ENCODE measurements around the gene TKTL1.

Gene TKTL1

DNA sequence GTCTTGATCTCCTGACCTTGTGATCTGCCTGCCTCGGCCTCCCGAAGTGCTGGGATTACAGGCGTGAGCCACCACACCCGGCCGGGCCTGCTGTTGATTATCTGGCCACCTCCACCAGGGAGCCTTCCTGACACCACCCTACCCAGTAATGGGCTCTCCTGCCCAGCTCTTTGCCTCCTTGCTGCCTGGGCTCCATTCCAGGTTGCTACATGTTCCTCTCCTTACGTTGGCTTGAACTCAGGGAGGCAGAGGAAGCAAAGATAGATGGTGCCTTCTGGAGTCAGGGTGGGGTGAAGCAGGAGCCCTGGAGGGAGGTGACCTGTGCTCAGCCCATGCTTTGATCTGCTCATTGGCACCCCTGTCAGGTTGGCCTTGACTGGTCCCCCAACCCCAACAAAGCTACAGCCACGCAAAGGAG, 52.5 kb downstream of the TKTL1 start:
- DNase-seq (ENCODE audit: low read depth) = peak; percentile 47

DNA sequence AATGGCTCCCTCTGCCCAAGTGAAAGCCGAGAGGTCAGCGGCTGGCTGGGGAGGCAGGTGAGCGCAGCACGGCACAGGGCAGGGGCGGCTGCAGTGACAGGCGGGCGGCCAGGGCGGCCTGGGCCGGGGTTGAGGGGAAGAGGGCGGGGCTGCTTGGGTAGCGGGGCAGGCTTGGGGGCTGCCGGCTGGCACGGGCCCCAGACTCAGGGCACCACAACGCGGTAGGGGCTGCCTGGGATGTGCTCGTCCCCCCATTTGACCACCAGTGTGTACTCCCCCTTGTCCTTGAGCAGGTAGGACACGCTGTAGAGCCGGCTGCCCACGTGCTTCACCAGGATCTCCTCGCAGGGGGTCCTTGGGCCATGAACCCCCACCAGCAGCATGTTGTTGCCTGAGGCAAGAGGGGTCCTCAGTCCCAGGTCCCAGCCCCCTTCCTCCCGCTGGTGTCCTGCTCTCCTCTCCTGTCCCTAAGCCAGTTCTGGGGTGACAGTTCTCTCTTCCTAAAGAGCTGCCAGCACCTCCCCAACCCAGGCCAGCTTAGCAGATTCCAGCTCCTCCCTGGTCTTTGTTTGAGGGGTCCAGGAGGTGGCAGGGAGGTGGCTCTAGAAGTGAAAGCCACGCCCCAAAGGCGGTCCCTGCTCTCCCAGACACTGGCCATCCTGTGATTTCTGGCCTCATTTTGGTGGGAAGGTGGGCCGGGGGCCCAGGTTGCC, 53.2 kb downstream of the TKTL1 start:
- DNase-seq (ENCODE audit: low read depth) = no peak

DNA sequence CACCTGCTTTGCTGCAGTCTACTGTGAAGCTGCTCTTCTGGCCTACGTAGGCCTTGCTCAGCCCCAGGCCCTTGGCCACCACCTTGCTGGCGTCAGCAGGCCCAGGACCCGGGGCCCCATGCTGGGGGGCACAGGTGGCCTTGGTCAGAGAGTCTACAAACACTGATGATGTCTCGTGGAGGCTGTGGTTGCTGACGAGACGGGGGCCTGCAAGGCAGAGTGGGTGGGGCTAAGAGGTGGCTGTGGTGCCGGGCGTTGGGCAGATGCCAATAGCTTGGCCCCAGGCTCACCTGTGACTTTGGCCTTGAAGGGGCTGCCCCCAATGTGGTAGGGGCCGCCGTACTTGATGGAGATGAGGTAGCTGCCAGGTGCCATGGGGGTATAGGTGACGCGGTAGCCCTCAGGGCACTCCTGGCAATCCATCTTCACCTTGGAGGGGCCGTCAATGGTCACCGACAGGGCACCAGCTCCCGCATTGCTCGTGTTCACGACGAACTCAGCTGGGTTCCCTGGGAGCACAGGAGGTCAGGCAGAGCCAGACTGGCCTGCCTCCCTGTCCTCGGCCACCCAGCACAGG, 53.9 kb downstream of the TKTL1 start:
- DNase-seq (ENCODE audit: low read depth) = no peak

GRCh38 chrX:154349979-154350378, 54.4 kb downstream of the TKTL1 start:
- DNase-seq (ENCODE audit: low read depth) = no peak

- DNase-seq (ENCODE audit: low read depth) = no peak
These were observed 55.0 kb downstream of the TKTL1 start for GRCh38 chrX:154350429-154351182.

GRCh38 chrX:154351183-154352011, 55.8 kb downstream of the TKTL1 start:
- DNase-seq (ENCODE audit: low read depth) = no peak

- no peak for DNase-seq (ENCODE audit: low read depth)
These were observed 56.4 kb downstream of the TKTL1 start for GRCh38 chrX:154352012-154352401.

DNA sequence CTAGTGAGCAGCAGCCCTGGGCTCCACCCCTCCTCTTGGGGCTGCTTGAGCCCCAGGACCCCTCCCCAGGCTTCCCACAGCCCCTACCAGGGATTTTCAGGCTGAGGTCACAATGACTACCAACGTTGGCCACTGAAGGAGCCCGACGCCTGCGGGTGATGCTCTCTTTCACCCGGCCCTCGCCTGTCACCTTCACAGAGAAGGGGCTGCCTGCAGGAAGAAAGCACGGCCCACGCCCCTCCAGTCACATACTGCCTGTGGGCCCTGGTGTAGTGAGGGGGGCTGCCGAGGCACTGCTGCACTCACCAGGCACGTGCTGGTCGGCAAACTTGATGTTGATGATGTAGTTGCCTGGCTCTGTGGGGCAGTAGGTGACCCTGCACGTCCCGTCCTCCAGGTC, 56.9 kb downstream of the TKTL1 start:
- no peak for DNase-seq (ENCODE audit: low read depth)

DNA sequence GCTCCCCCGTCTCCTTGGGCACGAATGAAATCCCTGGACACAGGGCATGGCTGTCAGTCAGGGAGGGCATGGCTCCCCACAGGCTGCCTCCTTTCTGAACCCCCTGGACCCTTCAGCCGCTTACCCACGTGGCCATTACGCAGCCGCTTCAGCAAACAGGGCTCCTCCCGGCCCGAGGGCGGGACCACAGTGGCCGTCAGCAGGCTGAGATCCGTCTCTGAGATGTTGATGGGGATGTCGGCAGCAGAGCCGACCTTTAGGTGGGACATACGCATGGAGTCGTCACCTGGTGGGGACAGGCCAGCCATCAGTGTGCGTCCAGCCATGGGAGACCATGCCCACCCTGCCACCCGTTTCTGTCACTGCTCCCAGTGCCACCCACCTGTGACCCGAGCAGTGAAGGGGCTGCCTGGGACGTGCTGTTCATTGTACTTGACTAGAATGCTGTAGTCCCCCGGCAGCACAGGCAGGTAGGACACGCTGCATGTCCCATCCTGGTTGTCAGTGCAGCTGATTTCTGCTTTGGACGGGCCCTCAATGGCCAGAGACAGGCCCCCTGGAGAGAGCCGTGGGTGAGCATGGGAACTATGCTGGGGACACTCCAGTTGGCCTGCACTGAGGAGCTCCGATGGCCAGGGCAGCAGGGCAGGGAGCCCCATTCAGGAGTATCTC, 57.7 kb downstream of the TKTL1 start:
- no peak for DNase-seq (ENCODE audit: low read depth)

DNA sequence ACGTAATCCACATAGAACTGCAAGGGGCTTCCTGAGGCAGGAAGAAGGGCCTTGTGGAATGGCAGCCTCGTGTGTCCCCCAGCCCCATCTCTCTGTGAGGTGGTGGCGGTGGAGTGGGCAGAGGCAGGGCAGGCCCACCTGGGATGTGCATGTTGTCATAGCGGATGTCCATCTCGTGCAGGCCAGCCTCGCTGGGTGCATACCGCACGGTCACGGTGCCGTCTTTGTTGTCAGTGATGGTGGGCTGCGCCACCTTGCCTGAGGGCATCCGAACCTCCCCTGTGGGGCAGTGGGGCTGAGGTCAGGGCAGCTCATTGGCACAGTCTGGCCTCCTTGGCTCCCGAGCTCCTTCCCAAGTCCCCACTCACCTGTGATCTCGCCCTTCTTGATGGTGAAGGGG, 58.4 kb downstream of the TKTL1 start:
- DNase-seq (ENCODE audit: low read depth) = no peak

DNA sequence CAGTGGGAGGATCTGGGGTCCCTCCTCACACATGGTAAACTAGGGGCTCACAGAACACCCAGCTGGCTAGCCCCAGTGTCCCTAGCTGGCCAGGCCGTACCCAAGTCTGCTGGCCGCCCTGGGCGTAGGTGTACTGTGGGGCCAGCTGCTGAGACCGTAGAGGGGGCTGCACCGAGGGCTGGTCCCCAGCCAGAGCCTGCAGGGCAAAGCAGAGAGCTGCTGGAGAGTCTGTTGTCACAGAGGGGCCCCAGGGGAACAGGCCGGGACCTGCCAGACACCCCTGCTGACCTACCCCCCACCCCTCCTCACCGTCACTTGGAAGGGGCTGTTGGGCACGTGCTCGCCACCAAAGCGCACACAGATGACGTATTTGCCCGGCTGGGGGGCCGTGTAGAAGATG, 58.9 kb downstream of the TKTL1 start:
- DNase-seq (ENCODE audit: low read depth) = no peak

DNA sequence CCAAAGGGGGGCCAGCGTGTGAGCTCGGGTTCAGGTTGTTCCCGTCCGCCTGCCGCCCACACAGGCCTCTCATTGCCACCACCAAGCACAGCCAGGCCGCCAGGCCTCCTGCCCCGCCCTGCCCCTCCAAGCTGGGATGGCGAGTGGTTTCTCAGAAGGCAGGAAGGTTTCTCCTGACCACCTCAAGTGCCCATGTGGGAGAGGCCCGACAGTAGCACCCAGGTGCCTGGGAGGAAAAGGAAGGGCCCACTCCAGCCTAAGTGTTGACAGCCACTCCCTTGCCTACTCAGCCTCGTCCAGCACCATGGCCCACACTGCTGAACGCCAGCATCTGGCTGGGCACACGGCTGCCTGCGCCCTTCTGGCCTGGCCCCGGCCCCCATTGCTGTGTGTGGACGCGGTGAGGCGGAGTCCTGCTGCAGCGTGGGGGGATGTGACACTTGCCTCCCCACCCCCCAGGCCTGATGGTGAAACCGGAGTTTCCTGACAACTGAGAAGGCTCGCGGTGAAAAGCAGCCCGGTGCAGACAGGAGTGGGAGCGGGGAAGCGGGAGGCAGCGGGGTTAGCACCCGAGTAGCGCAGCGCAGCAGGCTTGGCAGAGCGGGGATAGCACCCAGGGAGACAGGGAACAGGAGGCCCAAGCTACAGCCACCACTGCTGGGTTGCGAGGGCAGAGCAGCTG, 59.6 kb downstream of the TKTL1 start:
- no peak for DNase-seq (ENCODE audit: low read depth)

- no peak for DNase-seq (ENCODE audit: low read depth)
These were observed 60.2 kb downstream of the TKTL1 start for GRCh38 chrX:154355776-154356140.

DNA sequence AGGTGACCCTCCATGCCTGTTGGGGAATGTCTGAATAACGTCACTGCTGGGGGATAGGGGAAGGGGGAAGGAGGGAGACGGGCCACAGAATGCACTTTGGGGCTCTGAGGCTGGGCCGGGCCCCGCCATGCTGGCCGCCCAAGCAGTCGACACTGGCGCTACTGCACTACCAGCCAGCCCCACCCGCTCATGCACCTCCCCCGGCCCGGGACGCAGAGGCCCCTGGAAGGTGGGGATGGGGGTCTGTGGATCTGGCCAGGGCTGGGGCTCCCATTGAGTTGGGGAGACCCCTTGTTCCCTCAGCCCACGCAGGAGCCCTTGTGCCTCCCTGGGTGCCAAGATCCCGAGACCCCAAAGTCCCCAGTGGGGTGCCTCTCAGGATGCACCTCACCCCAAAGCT, 61.0 kb downstream of the TKTL1 start:
- no peak for DNase-seq (ENCODE audit: low read depth)

GRCh38 chrX:154357205-154357604, 61.6 kb downstream of the TKTL1 start:
- no peak for DNase-seq (ENCODE audit: low read depth)

- no peak for DNase-seq (ENCODE audit: low read depth)
These were observed 62.4 kb downstream of the TKTL1 start for GRCh38 chrX:154358011-154358410.

- no peak for DNase-seq (ENCODE audit: low read depth)
These were observed 63.2 kb downstream of the TKTL1 start for GRCh38 chrX:154358829-154359228.

- DNase-seq (ENCODE audit: low read depth) = no peak
These were observed 64.0 kb downstream of the TKTL1 start for GRCh38 chrX:154359362-154360154.

DNA sequence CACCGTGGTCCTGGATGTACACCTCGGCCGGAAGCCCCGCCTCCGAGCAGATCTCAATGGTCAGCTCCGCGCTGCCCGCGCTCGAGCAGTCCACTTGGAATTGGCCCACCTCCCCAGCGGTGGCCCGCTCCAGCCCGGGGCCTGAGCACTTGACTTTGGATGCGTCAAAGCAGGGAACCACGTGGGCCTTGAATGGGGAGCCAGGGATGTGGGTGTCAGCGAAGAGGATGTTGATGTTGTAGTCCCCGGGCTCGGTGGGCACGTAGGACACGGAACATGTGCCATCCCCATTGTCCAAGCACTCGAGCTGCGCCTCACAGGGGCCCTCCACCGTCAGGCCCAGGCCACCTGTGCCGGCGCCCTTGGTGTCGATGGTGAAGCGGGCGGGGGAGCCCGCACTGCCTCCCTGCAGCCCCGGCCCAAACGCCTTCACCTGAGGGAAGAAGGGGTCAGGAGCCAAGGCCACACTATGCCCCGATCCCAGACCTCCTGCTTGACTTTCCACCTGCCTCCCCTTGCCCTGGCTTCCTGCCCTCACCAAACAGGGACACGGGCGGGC, 64.6 kb downstream of the TKTL1 start:
- DNase-seq (ENCODE audit: low read depth) = no peak

- DNase-seq (ENCODE audit: low read depth) = no peak
These were observed 66.6 kb downstream of the TKTL1 start for GRCh38 chrX:154362085-154362742.
